Stimulated activated CD8-positive, alpha-beta memory T cell treated with anti-CD3 and anti-CD28 coated beads, Interleukin-7, amount 100 ng/mL, for 1 hour (primary cell): ENCODE results near the gene MYOM3.
"Not testable (repeated sequence)": the region's sequence is repeated elsewhere in the genome, so short reads cannot be mapped to it uniquely, and the experiment has no call there.

Experiments
- DNase-seq, 2 donors: peaks; one replicate each; pipeline ENCODE4 v3.0.0-alpha.2; 2020; ENCODE audit warnings: low read depth in 2 of 2

Gene MYOM3

DNA sequence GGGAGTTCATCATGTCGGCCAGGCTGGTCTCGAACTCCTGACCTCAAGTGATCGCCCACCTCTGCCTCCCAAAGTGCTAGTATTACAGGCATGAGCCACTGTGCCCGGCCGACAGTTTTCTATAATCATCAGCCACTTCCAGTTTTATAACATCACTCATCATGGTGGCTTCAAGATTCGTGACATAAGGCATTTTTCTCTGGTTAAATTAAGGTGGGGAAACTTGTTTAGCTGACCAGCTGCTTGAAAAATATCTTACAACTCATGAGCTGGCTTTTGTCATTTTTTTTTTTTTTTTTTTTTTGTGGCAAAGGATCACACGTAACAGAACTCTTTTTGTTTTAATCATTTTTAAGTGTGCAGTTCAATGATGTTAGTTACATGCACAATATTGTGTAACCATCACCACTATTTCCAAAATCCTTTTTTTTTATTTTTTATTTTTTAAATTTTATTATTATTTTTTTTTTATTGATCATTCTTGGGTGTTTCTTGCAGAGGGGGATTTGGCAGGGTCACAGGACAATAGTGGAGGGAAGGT lies 80.9 kb downstream of the MYOM3 start:
- not testable (repeated sequence) for DNase-seq

- no peak for DNase-seq
These were observed 84.0 kb downstream of the MYOM3 start for GRCh38 chr1:24027838-24028468.

DNA sequence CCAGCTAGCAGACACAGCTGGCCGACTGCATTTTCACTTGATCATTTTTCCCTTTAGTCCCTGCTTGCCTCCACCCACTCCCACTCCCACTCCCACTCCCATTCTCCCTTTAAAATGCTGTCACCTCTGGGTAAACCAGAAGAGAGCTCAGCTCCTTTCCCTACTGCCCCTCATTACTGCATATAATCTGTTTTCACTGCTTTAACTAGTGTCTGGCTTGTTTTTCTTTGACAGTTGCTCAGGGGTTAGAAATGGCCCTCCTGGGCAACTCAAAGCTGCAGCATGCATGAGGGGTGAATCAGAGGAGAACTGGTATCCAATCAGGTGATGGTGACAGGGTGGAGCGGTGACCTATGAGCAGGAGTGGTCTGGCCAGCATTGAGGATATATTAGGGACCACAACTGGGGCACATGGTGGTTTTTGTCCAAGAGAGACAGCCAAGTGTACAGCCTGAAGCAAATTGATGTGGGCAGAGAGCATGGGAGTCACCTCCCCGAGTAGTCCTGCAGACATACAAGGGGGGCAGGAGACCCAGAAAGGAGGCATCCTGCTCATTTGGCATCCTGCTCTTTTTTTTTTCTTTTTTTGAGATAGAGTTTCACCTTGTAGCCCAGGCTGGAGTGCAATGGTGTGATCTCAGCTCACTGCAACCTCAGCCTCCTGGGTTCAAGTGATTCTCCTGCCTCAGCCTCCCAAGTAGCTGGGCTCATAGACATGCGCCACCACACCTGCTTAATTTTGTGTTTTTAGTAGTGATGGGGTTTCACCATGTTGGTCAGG lies 89.2 kb downstream of the MYOM3 start:
- DNase-seq, result no peak

DNA sequence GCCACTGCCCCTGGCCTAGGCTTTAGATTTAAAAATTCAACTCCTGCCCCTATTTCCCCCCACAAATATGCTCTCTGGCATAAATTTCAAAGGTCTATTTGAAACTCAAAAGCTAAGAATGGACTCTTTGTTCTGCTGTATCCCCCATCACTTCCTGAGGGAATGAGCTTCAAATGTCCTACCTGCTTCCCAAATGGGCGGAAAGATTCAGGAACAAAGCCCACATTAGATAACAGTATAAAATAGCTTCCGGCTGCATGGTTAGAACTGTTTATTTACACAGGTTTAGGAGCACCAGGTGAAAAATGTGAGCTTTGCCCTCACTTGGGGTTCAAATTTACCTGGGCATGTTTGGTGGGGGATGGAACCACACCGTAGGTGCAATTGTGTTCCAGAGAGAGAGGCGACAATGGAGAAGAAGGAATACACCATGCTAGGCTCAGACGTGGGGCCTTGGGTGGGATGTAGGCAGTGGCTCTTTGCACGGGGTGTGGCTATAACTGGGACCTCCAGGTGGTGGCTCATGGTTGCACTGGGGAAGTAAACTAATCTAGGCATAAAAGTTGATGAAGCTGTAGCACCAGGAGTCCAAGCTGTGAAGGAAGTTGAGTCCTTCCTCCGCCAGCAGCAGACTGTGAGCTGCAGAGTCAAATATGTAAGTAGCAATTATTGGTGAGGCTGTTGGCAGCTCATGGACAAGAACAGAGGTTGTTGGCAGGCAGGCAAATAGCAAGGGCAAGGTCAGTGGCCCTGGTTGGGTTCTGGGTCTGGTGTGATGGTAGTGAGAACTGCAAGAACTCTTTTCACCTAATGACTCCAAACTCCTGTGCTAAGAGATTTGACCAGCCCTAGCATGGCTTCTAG lies 90.3 kb downstream of the MYOM3 start:
- DNase-seq, result no peak

DNA sequence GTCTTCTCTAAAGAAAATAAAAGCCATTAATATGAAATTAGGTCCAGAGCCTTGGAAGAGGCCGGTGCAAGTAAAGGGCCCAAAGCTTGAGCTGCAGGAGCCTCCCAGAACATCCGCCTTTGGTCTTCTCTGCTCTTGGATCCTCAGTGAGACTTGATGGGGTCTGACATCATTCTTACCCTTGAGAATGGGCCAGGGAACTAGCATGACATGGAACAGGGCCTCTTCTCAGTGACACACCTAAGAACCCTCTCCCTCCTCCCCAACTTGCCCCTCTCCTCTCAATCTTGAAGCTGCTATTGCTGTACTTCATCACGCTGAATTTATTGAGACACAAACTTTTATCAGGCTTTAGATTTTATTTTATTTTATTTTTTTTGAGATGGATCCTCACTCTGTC lies 91.5 kb downstream of the MYOM3 start:
- DNase-seq, result no peak

DNA sequence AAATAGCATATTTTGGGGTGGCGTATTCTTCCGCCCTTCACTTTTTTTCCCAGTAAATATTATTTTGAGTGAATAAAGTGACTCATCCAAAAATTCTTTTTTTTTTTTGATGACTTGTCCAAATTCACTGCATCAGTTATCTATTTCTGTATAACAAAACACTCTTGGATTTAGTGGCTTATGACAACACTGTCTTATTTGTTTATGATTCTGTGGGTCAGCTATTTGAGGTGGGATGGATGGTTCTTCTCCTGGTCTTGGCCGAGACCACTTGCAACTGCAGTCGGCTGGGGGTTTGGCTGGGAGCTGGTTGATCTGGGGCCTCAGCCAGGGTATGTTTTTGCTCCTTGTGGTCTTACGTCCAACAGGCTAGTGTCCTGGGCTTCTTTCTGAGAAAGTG lies 91.9 kb downstream of the MYOM3 start:
- no peak for DNase-seq

DNA sequence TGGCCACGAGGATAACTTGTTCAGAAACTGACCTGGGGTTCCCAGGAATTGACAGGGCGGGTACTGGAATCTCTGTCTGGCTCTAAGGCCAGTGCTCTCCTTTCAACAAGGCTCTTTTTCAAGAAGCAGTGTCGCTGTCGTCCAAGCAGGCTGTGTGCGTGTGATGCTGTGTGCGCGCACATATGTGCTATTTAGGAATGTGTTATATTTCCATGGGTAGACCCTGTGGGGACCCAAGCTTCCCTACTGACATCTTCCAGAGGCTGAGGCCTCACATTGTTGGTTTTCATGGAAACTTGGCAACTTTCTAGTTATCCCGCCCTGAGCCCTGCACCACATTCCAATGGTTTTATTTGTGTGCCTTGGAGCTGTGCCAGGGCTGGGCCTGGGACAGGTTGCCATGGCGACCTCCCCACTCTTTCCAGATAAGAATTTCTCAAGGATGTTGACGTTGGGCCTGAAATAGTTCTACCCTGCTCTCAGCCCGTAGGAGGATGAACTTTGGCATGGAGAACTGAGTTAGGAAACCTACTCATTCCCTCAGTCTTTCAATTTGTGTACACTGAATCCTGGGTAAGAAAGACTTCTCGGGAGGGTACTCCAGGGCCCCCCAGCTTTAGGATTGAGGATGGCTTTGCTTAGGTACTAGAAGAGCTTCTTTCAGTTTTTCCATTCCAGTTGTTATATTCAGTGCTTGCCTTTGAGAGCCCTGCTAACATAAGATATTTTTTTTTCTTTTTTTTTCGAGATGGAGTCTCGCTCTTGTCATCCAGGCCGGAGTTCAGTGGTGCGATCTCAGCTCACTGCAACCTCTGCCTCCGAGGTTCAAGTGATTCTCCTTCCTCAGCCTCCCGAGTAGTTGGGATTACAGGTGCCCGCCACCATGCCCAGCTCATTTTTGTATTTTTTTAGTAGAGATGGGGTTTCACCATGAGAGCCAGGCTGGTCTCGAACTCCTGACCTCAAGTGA lies 93.0 kb downstream of the MYOM3 start:
- no peak for DNase-seq

GRCh38 chr1:24015221-24016210 lies 96.4 kb downstream of the MYOM3 start:
- DNase-seq, result no peak

- not testable (repeated sequence) for DNase-seq
These were observed 99.1 kb downstream of the MYOM3 start for GRCh38 chr1:24012878-24013277.

- DNase-seq, result no peak
These were observed 101.3 kb downstream of the MYOM3 start for GRCh38 chr1:24010650-24011049.

DNA sequence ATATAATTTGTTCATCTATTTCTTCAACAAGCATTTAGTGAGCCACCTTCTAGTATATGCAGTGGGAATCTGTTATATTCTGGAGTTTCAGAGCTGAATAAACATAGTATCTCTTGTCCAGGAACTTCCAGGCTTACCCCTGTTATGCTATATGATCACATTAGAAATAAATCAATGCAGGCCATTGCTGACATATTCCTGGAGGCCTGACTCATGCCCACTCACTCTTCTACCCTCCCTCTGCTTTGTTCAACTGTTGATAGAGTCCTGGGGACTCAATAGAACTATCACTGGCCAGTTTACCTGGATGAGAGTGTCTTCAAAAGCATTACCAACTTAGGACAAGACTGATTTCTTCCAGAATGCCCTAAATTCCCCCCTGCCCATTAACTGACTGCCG lies 102.5 kb downstream of the MYOM3 start:
- DNase-seq, result no peak

- not testable (repeated sequence) for DNase-seq
These were observed 103.3 kb downstream of the MYOM3 start for GRCh38 chr1:24008574-24009184.

DNA sequence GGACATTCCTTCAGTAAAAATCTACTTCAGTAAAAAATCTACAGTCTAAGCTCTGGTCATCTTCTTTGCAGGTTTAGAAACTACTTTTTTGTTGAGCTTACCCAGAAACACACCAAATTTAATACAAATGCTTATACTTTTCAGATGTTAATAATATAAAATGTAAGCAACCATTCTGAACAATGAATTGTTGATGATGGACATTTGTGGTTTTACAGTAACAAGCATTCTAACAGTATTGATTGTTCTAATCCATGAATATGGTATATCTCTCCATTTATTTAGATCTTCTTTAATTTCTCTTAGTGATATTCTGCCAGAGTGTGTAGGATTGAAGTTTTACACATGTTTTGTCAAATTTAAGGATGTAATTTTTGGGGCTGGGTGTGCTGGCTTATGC lies 104.9 kb downstream of the MYOM3 start:
- no peak for DNase-seq
